IPS-15b (cell line): ENCODE data around the gene SYTL3.
"Not testable (repeated sequence)": the region's sequence is repeated elsewhere in the genome, so short reads cannot be mapped to it uniquely, and the experiment has no call there.

Experiments
- H3K27me3 ChIP-seq: one replicate; pipeline ENCODE4 v1.6.1; 2013; ENCODE audit warnings: low read length; ENCODE audit not compliant: control insufficient read depth, insufficient read depth
- H3K36me3 ChIP-seq: one replicate; pipeline ENCODE4 v1.6.1; 2013; ENCODE audit warnings: low read length; ENCODE audit not compliant: control insufficient read depth, insufficient read depth
- H3K4me1 ChIP-seq: one replicate; pipeline ENCODE4 v1.6.1; 2013; ENCODE audit warnings: mild to moderate bottlenecking, low read length; ENCODE audit not compliant: control insufficient read depth, insufficient read depth
- H3K4me3 ChIP-seq: one replicate; pipeline ENCODE4 v1.5.1; 2013; ENCODE audit warnings: low read depth, low read length
- H3K9ac ChIP-seq: one replicate; pipeline ENCODE4 v1.6.1; 2013; ENCODE audit warnings: low read depth, mild to moderate bottlenecking, low read length
- H3K9me3 ChIP-seq: one replicate; pipeline ENCODE4 v1.6.1; 2013; ENCODE audit warnings: mild to moderate bottlenecking, low read length; ENCODE audit not compliant: control insufficient read depth, insufficient read depth

SYTL3 gene

DNA sequence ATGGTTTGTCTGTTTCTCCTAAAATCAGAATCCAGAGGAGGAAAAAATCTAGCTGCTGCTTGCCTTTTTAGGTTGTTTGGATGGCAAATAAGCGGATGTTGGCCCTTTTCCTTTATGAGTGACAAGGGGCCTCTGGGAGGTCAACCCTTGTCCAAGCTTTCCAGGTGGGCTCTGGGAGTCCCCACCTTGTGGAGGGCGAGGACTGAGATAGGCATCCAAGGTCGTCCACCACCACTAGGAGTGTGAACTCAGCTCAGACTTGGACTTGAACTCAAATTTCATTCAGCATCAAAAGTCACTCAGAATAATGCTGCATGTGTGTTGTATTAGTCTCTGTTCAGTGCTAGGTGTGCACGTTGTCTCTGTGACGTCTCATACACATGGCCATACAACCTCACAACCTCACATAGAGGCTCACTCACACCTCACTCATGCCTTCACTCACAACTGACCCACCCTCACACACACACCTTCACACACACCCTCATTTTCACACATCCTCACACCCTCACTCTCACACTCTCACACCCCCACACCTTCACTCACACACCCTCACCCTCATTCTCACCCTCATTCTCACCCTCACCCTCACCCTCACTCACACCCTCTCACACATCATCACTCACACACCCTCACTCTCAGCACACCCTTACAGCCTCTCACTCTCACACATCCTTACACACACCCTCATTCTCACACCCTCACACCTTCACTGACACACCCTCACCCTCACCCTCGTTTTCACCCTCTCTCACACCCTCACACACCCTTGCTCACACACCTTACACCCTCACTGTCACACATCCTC, 23.3 kb upstream of the SYTL3 start:
- H3K36me3 ChIP-seq, result peaks cover 31% of the 10 kb centered on the region

DNA sequence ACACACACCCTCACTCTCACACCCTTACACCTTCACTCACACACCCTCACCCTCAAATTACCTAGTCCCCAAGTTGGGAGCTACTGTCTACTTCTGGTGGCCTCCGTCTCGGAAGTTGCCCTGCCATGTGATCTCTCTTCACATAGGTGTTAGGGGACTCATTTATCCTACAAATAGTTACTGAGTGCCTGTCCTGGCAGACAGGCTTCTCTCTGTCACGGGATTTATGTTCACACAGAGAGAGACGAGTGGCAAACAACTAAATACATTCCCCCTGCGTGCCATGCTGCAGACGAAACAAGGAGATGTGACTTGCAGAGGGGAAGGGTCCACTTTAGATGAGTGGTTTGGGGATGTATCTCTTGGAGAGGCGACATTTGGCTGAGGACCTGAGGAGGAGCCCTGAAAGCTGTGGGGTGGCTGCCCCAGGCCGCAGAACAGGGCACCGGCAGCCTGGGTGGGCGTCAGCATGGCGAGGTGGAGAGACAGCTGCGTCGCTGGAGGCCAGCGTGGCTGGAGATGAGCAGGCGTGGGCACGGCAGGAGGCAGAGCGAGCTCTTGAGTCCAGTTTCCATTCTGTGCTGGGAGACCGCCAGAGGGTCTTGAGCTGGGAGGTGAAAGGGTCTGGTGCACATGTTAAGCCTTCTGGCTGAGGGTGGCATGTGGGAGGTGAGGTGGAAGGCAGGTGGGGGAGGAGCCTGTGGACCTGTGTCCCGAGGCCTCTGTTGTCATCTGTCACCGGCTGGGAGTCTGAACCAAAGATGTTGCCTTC, 22.5 kb upstream of the SYTL3 start:
- Histone ChIP-seq H3K27me3 (no peaks in the 10 kb centered on the region), H3K9ac (no peak overlapping the region), H3K4me3 (no peak overlapping the region), H3K36me3 (peaks cover 29% of the 10 kb centered on the region), H3K9me3 (no peaks in the 10 kb centered on the region), H3K4me1 (no peaks in the 10 kb centered on the region)

More for the DNA sequence above, 23.3 kb upstream of the SYTL3 start:
- Histone ChIP-seq H3K27me3 (no peaks in the 10 kb centered on the region), H3K9ac (no peak overlapping the region), H3K9me3 (no peaks in the 10 kb centered on the region), H3K4me1 (no peaks in the 10 kb centered on the region), H3K4me3 (no peak overlapping the region)

DNA sequence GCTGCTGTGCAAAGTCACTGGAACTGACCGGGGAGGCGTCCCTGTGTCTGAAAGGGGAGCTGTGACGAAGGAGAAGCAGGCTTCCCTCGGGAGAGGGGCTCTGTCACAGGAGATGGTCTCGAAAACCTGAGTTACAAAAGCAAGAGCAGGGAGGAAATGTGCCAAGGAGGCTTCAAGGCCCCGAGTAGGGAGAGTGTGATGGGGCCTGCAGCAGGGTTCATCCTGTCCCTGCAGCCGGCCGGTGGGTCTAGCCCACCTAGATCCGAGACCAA, 22.0 kb upstream of the SYTL3 start:
- Histone ChIP-seq H3K9me3 (no peaks in the 10 kb centered on the region), H3K36me3 (peaks cover 28% of the 10 kb centered on the region), H3K27me3 (no peaks in the 10 kb centered on the region), H3K9ac (no peak overlapping the region), H3K4me1 (no peaks in the 10 kb centered on the region), H3K4me3 (no peak overlapping the region)

DNA sequence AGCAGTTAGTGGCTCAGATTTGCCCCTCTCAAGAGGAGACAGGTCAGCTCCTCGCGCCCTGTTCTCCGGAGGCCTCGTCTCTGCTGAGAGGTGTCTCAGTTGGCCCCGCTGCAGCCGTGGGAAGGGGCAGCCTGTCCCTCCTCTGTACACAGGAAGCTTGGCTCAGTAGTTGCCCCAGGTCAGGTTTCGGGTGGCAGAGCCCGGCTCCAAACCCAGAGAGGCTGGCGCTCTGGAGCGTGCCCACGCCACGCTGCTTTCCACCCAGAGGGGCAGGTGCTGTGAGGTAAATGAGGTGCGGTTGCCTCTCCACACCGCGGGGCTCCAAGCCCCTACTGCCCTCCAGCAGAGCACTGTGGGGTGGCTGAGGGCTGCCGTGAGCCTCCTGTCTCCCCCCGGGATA, 21.3 kb upstream of the SYTL3 start:
- Histone ChIP-seq H3K4me3 (no peak overlapping the region), H3K36me3 (peaks cover 28% of the 10 kb centered on the region), H3K27me3 (no peaks in the 10 kb centered on the region), H3K9me3 (no peaks in the 10 kb centered on the region), H3K4me1 (no peaks in the 10 kb centered on the region), H3K9ac (no peak overlapping the region)

DNA sequence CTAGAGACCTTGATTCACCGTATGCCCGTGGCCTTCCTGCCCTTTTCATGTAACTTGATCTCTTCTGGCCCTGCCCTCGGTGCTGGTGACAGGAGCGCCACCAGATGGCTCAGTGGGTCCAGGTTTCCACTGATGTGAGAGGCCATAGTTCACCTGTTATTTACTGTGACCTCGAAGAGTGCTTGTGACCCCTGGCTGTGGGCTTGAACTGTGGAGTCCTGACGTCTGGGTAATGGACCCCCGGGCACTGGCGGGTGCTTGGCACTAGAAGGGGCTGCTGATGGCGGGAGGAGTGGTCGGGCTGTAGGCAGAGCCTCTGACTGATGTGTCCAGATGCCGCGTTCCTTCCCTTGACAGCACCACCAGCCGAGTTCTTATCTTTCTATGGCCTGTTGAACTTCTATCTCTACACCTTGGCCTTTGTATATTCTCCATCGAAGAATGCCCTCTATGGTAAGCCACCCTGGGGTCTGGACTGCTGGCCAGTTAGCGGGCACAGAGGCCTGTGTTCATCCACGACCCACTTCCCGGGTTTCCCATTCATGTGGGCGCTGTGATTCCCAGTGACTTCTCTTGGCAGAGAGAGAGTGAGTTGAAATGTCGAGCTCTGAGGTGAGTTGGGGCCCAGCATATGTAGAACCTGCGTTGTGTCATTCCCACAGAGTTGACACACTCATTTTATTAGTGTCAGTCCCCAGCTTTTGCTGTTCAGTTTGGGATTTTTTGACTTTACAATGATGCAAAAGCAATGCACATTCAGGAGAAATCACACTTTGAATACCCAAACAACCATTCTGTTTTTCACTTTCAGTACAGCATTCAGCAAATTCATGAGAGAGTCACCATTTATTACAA, 20.3 kb upstream of the SYTL3 start:
- no peak overlapping the region for H3K4me3 ChIP-seq
- H3K4me1 ChIP-seq, result no peaks in the 10 kb centered on the region
- H3K36me3 ChIP-seq, result peaks cover 25% of the 10 kb centered on the region
- H3K27me3 ChIP-seq, result no peaks in the 10 kb centered on the region
- H3K9ac ChIP-seq, result no peak overlapping the region
- no peaks in the 10 kb centered on the region for H3K9me3 ChIP-seq

DNA sequence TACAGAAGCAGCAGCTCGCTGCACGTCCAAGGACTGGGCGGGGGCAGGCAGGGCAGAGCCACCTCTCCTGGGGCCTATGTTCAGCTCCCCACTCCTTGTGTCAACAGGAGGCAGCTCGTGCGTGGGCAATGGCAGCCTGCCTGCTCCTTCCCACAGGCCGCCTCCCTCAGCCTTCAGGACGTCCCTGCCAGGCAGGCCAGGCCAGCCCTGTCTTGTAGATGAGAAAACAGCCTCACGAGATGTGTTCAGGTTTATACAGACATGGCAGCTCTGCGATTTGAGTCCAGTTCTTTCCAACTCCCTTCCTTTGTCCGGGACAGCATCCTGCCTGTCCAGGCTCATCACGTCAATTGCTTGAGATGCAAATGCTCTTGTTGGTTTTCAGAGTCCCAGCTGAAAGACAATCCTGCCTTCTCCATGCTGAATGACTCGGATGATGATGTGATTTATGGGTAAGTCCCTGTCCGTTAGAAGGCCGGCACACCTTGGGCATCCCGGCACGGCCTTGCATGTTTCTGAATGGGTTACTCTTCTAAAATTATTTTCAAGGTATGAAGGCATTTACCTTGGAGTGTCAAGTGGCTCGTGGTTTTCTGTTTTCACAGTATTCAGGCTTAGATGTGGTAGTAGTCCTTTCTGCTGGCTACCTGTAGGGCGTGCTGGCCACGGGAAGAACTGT, 18.8 kb upstream of the SYTL3 start:
- H3K4me3 ChIP-seq, result no peak overlapping the region
- H3K4me1 ChIP-seq, result no peaks in the 10 kb centered on the region
- H3K9ac ChIP-seq, result no peak overlapping the region
- no peaks in the 10 kb centered on the region for H3K9me3 ChIP-seq
- peaks cover 14% of the 10 kb centered on the region for H3K36me3 ChIP-seq
- no peaks in the 10 kb centered on the region for H3K27me3 ChIP-seq

DNA sequence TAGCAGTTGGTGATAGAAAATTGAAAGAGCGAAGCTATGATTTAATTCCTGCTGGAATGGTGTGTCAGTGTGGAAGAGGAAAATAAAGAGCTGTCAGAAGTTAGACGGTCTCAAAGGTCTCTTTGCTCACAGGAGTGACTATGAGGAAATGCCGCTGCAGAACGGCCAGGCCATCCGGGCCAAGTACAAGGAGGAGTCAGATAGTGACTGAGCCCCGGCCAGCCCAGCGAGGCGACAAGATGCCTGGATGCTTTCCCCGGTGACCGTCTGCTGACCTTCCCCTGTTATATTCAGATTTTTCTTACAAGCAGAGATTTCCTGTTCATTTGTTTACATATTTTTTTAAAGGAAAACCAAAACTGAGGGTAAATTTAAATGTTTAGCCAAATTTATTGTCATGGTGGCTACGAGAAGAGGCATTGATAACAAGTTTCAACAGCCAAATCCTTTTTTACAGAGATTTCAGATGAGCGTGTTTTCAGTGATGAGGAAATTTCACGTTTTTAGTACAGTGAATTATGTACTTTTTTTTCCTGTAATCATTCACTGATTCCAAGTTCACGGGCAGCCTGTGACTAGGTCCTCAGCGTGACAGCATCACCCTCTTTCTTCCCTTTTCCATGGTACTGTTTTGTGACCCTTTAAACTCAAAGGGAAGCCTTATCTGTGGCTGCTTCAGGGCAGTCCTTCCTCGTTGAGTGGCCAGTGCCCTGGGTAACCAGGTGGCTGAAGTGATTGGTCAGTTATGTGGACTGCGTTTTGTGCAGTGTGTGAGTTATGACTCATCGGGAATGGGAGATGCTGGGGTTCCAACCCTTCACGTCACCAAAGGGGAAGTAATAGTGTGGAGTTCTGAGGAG, 17.9 kb upstream of the SYTL3 start:
- no peaks in the 10 kb centered on the region for H3K4me1 ChIP-seq
- peaks cover 10% of the 10 kb centered on the region for H3K36me3 ChIP-seq
- H3K4me3 ChIP-seq, result no peak overlapping the region
- H3K27me3 ChIP-seq, result no peaks in the 10 kb centered on the region
- H3K9me3 ChIP-seq, result no peaks in the 10 kb centered on the region
- no peak overlapping the region for H3K9ac ChIP-seq

DNA sequence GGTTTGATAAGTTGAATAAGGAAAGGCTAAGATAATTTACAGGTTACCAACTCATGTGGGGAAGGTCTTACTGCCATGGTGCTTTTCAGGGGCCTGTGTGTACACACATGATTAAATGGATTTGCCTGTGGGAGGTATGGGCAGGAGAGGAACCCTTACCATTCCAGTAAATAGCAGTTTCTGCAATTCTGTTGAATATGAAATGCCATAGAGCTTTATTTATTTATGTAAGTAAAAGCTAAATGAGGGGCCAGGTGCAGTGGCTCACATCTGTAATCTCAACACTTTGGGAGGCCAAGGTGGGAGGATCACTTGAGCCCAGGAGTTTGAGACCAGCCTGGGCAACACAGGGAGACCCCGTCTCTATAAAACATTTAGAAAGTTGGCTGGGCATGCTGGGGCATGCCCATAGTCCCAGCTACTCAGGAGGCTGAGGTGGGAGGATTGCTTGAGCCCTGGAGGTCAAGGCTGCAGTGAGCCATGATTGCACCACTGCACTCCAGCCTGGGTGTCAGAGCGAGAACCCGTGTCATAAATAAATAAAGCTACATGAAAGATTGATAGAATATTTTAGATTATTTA, 17.2 kb upstream of the SYTL3 start:
- not testable (repeated sequence) for H3K4me3 ChIP-seq, H3K9me3 ChIP-seq, H3K27me3 ChIP-seq, H3K4me1 ChIP-seq, H3K9ac ChIP-seq, H3K36me3 ChIP-seq

DNA sequence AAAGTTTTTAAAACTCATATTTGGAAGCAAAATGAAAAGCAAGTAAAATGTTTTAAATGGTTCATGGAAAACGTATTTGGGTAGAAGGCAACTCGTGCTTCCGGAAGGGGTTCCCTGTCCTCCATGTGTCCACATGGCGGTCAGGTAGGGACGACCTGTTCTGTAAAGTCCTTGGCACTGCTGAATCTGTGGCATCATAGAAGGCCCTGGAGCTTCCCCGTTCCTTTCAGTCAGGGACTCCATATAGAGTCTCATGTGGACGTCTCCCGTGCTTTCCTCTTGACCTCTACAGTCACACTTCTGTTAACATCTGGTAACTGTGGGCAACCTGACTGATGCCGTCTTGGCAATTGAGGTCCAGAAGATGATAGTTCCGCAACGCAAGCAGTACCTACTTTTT, 16.7 kb upstream of the SYTL3 start:
- H3K4me3 ChIP-seq, result no peak overlapping the region
- H3K27me3 ChIP-seq, result no peaks in the 10 kb centered on the region
- H3K36me3 ChIP-seq, result peaks cover 9% of the 10 kb centered on the region

DNA sequence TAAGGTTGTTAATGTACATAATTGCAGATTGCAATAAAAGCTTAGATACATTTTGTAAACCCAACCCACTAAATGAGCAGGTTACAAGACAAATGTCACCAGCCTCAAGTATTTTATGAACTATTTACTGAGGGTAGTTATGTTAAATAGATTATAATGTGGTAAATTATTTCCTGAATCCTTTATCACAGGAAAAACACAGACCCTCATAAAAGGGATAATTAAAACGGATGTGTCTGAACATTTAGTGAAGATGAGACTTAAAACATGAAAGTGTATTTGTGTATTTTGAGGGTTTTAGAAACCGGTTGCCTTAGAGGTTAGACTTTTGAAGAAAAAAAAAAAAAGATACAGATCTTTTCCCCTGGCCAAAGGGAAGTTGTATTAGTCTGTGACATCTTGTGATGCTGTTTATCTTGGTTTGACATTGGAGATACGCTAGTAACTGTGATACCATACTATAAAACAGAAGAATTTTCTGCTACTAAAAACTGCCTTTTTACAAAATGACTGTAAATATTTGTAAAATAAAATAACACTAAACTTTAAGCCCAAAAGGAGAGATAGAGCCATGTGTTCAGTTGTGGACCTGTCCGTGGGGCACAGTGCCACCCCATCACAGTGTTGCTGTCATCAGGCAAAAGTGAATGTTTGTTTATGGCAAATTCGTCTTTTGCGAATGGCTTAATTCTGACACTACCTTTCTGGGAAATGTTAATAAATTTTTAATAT, 15.0 kb upstream of the SYTL3 start:
- Histone ChIP-seq H3K4me3 (no peak overlapping the region), H3K27me3 (no peaks in the 10 kb centered on the region), H3K36me3 (peaks cover 5% of the 10 kb centered on the region), H3K9ac (no peak overlapping the region), H3K4me1 (no peaks in the 10 kb centered on the region), H3K9me3 (no peaks in the 10 kb centered on the region)

More for the DNA sequence above, 16.7 kb upstream of the SYTL3 start:
- H3K9me3 ChIP-seq, result no peaks in the 10 kb centered on the region
- no peaks in the 10 kb centered on the region for H3K4me1 ChIP-seq
- no peak overlapping the region for H3K9ac ChIP-seq
